GM21515 (cell line): Measurements from ENCODE around the gene KIR2DL1.
"Not testable (repeated sequence)": the region's sequence is repeated elsewhere in the genome, so short reads cannot be mapped to it uniquely, and the experiment has no call there.

Experiments
- ATAC-seq: cut with Tn5 transposase; IDR thresholded peaks from one replicate; pipeline ENCODE4 v1.9.1; 2021; ENCODE audit not compliant: unreplicated experiment

The KIR2DL1 gene

DNA sequence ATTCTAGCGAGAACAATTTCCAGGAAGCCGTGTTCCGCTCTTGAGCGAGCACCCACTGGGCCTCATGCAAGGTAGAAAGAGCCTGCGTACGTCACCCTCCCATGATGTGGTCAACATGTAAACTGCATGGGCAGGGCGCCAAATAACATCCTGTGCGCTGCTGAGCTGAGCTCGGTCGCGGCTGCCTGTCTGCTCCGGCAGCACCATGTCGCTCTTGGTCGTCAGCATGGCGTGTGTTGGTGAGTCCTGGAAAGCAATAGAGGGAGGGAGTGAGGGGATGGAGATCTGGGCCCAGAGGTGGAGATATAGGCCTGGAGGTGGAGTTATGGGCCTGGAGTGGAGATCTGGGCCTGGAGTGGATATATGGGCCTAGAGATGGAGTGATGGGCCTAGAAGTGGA, at the start of gene KIR2DL1:
Gene KIR2DL1, plus strand, starts transcription at position 148 of the 400 bp plus-strand sequence. Its CDS starts 58 bp downstream, at position 206.
- ATAC-seq = not testable (repeated sequence)

DNA sequence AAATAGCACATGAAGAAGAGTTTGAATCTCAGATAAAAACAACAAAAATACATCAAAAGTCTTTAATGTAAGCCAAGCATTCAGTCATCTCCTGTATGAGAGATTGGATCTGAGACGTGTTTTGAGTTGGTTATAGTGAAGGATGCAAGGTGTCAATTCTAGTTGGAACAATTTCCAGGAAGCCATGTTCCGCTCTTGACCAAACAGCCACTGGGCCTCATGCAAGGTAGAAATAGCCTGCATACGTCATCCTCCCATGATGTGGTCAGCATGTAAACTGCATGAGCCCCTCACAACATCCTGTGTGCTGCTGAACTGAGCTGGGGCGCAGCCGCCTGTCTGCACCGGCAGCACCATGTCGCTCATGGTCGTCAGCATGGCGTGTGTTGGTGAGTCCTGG, 45.5 kb upstream of the KIR2DL1 start, which contains the start of gene KIR3DL3:
Gene KIR3DL3, plus strand, starts transcription at position 301 of the 400 bp plus-strand sequence. Its CDS starts 55 bp downstream, at position 356.
- no peak for ATAC-seq

DNA sequence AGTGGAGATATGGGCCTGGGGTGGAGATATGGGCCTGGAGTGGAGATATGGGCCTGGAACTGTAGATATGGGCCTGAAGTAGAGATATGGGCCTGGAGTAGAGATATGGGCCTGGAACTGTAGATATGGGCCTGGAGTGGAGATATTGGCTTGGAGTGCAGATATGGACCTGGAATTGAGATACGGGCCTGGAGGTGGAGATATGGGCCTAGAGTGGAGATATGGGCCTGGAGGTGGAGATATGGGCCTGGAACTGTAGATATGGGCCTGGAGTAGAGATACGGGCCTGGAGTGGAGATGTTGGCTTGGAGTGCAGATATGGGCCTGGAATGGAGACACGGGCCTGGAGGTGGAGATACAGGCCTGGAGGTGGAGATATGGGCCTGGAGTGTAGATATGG, 44.9 kb upstream of the KIR2DL1 start:
- ATAC-seq = no peak

DNA sequence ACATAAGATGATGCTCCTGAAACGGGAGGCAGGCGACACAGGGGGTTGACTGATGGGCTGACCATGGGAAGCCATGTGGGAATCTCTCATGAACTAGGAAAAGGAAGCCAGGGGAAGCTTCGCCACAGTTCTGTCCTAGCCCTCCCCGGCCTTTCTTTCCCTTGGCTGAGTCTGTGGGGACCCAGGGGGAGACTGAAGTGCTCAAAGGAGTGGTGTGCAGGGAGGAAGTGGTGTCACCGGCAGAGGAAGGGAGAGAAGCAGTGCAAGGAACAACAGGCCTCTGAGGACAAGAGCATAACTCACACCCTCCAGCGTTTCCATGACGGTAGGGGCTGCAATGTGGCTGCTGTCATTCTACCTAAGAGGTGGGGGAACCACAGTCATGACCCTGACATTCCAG, 44.3 kb upstream of the KIR2DL1 start:
- no peak for ATAC-seq

DNA sequence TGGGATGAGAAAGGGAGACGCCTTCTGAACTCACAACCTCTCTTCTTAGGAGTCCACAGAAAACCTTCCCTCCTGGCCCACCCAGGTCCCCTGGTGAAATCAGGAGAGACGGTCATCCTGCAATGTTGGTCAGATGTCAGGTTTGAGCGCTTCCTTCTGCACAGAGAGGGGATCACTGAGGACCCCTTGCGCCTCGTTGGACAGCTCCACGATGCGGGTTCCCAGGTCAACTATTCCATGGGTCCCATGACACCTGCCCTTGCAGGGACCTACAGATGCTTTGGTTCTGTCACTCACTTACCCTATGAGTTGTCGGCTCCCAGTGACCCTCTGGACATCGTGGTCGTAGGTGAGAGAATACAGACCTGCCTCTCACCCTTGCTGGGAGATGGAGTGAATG, 42.0 kb upstream of the KIR2DL1 start:
- ATAC-seq = no peak

DNA sequence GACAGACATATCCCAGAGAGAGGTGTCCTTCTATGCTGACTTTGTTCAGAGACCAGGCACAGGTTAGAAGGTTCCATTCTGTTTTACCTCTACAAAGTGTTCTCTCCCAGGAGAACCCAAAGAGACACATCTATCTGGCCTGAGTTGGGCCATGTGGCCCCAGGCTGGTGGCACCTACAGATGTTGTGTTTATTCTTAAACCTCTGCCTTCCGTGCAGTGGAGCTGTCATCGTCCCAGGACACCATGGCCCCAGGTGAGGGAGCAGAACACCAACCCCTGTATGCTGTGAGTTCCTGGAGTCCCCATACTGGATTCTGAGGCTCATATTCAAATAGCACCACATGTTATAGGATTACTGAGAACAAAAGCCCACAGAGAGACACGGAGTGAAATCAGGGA, 41.4 kb upstream of the KIR2DL1 start:
- ATAC-seq = no peak

DNA sequence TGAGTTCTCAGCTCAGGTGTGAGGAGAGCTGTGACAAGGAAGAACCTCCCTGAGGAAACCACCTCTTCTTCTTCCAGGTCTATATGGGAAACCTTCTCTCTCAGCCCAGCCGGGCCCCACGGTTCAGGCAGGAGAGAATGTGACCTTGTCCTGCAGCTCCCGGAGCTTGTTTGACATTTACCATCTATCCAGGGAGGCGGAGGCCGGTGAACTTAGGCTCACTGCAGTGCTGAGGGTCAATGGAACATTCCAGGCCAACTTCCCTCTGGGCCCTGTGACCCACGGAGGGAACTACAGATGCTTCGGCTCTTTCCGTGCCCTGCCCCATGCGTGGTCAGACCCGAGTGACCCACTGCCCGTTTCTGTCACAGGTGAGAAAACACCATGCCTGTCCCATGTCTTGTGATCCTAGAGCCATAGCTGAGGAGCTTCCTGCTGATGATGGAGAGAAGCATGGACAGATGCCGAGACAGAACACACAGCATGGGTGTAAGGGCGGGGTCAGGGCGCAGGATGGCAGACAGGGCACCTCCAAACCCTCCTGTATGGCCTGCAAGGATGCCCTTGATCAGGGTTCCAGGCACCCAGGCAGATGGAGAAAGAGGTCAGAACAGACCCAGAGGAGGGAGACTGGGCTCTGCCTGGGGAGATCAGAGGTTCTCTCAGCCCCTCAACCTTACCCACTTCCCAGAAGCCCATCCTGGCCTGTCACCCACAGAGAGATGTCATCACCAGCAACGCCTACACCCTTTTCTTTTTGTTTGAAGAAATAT, 40.0 kb upstream of the KIR2DL1 start:
- no peak for ATAC-seq

DNA sequence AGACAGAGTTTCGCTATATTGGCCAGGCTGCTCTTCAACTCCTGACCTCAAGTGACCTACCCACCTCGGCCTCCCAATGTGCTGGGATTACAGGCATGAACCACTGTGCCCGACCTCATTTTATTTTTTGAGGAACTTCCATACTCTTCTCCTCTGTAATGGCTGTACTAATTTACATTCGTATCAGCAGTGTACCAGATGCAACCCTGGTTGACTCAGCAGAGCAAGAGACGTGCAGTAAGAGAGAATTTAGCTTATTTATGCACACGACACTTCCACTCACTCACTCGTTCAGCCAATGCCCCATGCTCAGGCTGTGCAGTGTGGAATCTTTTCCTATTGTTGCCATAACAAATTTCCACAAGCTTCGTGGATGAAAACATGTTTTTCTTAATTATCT, 38.4 kb upstream of the KIR2DL1 start:
- ATAC-seq = no peak

DNA sequence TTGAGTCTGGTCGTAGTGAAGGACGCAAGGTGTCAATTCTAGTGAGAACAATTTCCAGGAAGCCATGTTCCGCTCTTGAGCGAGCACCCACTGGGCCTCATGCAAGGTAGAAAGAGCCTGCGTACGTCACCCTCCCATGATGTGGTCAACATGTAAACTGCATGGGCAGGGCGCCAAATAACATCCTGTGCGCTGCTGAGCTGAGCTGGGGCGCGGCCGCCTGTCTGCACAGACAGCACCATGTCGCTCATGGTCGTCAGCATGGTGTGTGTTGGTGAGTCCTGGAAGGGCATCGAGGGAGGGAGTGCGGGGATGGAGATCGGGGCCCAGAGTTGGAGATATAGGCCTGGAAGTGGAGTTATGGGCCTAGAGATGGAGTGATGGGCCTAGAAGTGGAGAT, 31.3 kb upstream of the KIR2DL1 start, which contains the start of gene KIR2DL3:
Gene KIR2DL3, plus strand, starts transcription at position 208 of the 400 bp plus-strand sequence. Its CDS starts 33 bp downstream, at position 241.
- not testable (repeated sequence) for ATAC-seq

DNA sequence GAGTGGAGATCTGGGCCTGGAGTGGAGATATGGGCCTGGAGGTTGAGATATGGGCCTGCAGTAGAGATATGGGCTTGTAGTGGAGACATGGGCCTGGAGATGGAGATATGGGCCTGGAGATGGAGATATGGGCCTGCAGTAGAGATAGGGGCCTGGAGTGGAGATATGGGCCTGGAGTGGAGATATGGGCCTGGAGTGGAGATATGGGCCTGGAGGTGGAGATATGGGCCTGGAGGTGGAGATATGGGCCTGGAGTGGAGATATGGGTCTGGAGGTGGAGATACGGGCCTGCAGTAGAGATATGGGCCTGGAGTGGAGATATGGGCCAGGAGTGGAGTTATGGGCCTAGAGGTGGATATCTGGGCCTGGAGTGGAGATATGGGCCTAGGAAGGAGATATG, 30.9 kb upstream of the KIR2DL1 start:
- ATAC-seq = no peak

DNA sequence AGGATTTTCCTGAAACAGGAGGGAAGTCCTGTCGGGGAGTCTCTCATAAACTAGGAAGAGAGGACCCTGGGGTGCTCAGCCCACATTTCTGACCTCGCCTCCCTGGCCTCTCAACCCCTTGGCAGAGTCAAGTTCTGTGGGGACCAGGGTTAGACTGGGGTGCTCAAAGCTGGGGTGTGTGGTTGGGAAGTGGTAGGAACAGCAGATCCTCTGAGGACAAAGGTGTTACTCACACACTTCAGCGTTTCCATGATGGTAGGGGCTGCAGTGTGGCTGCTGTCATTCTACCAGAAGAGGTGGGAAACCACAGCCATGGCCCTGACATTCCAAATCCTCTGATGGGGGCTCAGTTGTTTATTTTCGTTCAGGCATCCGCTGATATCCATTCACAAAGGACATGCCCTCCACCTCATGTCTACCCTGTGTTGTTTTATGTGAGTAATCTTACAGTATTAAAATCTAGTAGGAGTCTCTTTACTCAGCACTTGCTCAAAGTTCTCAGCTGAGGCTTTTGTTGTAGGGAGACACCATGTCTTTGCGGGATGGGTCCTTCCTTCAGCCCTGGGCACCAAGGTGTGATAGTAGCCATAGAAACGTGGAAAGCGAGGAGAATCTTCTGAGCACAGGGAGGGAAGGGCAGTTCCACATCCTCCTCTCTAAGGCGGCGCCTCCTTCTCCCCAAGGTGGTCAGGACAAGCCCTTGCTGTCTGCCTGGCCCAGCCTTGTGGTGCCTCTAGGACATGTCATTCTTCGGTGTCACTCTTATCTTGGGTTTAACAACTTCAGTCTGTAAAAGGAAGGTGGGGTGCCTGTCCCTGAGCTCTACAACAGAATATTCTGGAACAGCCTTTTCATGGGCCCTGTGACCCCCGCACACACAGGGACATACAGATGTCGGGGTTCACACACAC, 29.8 kb upstream of the KIR2DL1 start:
- no peak for ATAC-seq

DNA sequence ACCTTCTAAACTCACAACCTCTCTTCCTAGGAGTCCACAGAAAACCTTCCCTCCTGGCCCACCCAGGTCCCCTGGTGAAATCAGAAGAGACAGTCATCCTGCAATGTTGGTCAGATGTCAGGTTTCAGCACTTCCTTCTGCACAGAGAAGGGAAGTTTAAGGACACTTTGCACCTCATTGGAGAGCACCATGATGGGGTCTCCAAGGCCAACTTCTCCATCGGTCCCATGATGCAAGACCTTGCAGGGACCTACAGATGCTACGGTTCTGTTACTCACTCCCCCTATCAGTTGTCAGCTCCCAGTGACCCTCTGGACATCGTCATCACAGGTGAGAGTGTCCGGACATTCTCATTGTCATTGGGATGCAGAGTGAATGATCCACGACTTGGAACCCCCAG, 27.6 kb upstream of the KIR2DL1 start:
- not testable (repeated sequence) for ATAC-seq

DNA sequence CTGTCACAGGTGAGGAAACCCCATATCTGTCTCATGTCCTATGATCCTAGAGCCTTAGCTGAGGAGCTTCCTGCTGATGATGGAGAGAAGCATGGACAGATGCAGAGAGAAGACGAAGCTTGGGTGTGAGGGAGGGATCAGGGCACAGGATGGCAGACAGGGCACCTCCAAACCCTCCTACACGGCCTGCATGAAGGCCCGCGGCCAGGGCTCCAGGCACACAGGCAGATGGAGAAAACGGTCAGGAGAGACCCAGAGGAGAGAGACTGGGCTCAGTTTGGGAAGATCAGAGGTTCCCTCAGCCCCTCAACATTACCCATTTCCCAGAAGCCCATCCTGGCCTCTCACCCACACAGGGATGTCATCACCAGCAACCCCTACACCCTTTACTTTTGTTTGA, 25.5 kb upstream of the KIR2DL1 start:
- not testable (repeated sequence) for ATAC-seq

DNA sequence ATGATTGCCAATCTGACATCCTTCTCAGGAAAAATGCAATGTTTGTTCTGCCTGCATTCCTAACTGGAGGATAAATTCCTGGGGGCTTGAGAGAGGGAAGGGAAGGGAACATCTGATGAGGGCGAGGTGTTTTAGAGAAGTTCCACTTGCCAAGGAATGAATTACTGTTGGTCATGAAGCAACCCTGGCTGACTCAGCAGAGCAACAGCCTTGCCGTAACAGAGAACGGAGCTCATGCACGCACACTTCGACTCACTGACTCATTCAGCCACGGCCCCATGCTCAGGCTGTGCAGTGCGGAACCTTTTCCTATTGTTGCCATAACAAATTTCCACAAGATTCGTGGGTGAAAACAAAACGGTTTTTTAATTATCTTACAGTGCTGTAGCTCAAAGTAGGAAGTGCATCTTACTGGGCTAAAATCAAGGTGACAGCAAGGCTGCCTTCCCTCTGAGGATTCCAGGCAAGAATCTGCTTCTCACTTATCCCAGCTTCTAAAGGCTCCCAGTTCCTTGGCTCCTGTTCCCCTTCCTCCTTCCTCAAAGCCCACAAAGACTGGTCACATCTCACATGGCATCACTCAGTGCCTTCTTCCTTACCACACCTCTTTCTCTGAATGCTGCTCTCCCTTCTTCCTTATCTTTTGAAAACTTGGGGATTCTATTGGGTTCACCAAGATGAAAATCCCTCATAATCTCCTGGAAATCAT, 21.8 kb upstream of the KIR2DL1 start:
- ATAC-seq = not testable (repeated sequence)

DNA sequence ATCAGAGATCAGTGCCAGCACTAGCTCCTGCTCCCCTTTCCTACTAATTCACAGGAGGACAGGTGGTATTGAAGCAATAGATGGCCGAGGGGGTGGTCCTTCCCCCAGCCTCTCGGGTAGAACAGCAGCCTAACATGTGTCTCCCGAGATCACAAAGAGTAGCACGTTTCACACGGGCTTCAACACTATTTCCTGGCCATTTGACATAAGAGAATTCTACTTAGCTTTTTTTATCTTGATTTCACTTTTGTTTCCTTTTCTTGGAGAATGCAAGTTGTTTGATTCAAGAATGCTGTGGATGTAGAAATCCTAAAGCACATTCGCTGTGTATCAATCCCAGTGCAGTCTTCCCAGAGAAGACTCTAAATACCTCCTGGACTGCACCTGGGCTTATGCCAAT, 19.3 kb upstream of the KIR2DL1 start:
- ATAC-seq = not testable (repeated sequence)

DNA sequence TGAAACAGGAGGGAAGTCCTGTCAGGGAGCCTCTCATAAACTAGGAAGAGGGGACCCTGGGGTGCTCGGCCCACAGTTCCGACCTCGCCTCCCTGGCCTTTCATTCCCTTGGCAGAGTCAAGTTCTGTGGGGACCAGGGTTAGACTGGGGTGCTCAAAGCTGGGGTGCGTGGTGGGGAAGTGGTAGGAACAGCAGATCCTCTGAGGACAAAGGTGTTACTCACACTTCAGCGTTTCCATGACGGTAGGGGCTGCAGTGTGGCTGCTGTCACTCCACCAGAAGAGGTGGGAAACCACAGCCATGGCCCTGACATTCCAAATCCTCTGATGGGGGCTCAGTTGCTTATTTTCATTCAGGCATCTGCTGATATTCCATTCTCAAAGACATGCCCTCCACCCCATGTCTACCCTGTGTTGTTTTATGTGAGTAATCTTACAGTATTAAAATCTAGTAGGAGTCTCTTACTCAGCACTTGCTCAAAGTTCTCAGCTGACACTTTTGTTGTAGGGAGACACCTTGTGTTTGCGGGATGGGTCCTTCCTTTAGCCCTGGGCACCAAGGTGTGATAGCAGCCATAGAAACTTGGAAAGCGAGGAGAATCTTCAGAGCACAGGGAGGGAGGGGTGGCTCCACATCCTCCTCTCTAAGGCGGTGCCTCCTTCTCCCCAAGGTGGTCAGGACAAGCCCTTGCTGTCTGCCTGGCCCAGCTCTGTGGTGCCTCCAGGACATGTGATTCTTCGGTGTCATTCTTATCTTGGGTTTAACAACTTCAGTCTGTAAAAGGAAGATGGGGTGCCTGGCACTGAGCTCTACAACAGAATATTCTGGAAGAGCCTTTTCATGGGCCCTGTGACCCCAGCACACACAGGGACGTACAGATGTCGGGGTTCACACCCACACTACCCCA, 13.1 kb upstream of the KIR2DL1 start:
- not testable (repeated sequence) for ATAC-seq

DNA sequence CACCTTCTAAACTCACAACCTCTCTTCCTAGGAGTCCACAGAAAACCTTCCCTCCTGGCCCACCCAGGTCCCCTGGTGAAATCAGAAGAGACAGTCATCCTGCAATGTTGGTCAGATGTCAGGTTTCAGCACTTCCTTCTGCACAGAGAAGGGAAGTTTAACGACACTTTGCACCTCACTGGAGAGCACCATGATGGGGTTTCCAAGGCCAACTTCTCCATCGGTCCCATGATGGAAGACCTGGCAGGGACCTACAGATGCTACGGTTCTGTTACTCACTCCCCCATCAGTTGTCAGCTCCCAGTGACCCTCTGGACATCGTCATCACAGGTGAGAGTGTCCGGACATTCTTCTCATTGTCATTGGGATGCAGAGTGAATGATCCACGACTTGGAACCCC, 11.0 kb upstream of the KIR2DL1 start:
- not testable (repeated sequence) for ATAC-seq

DNA sequence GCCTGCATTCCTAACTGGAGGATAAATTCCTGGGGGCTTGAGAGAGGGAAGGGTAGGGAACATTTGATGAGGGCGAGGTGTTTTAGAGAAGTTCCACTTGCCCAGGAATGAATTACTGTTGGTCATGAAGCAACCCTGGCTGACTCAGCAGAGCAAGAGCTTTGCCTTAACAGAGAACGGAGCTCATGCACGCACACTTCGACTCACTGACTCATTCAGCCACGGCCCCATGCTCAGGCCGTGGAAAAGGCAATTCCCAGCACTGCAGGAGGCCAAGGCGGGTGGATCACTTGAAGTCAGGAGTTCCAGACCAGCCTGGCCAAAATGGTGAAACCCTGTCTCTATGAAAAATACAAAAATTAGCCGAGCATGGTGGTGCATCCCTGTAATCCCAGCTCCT, 5.4 kb upstream of the KIR2DL1 start:
- ATAC-seq = not testable (repeated sequence)

DNA sequence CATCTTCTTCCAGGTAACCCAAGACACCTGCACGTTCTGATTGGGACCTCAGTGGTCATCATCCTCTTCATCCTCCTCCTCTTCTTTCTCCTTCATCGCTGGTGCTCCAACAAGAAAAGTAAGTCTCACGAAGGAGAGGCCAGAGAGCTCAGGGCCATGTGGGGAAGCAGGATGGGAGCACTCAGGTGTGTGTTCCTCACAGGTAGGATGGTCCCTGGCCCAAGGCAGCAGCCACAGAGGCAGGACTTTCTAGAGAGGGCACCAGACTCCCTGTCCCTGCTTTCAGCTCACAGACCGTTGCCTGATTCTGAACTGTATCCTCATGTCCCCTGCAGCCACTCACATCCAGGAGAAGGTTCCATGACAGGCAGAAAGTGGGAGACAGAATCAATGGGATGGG, 3.1 kb upstream of the KIR2DL1 start:
- ATAC-seq = not testable (repeated sequence)

DNA sequence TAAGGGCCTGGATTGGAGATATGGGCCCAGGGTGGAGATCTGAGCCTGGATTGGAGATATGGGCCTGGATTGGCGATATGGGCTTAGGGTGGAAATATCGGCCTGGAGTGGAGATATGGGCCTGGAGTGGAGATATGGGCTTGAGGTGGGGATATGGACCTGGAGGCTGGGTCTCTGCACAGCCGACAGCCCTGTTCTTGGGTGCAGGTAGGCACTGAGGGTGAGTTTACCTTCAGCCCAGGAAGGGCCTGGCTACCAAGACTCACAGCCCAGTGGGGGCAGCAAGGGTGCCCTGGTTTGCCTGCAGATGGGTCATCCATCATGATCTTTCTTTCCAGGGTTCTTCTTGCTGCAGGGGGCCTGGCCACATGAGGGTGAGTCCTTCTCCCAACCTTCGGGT, 918 bp downstream of the KIR2DL1 start:
- ATAC-seq = not testable (repeated sequence)
